HCT116 (cell line): ENCODE measurements around the gene GPR75. TPM values are rescaled to one million over a fixed set of nuclear protein-coding genes. Genes with fewer than 3 reads are reported as not detected.

ENCODE experiments used
- ATAC-seq: fragments of 200-7000 bp; cut with Tn5 transposase; 2 replicates; pipeline ENCODE4 v1.9.1; 2020; ENCODE audit warnings: mild to moderate bottlenecking, moderate library complexity
- BruUV-seq: library from RNA; stranded (reverse); fragments of 400-500 nt; replicated peaks from 2 replicates; lab custom pipeline; 2021; lab: Mats Ljungman, UMichigan
- CTCF ChIA-PET: fragments of 300-600 bp; sonication (Branson Sonifier 250); formaldehyde crosslinking; loops from one replicate; lab custom pipeline; 2021; ENCODE audit warnings: antibody characterized with exemption; lab: Charles Lee
- POLR2A ChIA-PET: fragments of 300-600, 350-600 bp; sonication (Branson Sonifier 250); formaldehyde crosslinking; loops from one replicate; lab custom pipeline; 2021; ENCODE audit warnings: antibody characterized with exemption; lab: Charles Lee
- RAD21 ChIA-PET, 2 experiments: fragments of 300-600 bp; sonication (Branson Sonifier 250); formaldehyde crosslinking; loops; one replicate each; lab custom pipeline; 2023; ENCODE audit warnings: low total read pairs in 2 of 2; ENCODE audit not compliant: uncharacterized antibody in 2 of 2, unreplicated experiment in 2 of 2, low non-redundant PET in 1 of 2; lab: Charles Lee
- DNase-seq: peaks from one replicate; pipeline ENCODE4 v3.0.0-alpha.2; 2010; ENCODE audit warnings: low read depth, low spot score
- H2AFZ ChIP-seq: fragments of 200-600 bp; shearing (Covaris generic), sonication (generic); 2 replicates; pipeline ENCODE4 v1.6.1; 2017; ENCODE audit warnings: low read depth, mixed run types, mixed read lengths, antibody characterized with exemption, low read length; ENCODE audit not compliant: poor library complexity, severe bottlenecking
- H3K27ac ChIP-seq: 2 replicates; pipeline ENCODE4 v1.5.1; 2012; ENCODE audit warnings: low read depth, low read length
- H3K27me3 ChIP-seq: fragments of 200-600 bp; sonication (generic); 2 replicates; pipeline ENCODE4 v1.6.1; 2016; ENCODE audit warnings: mixed run types, low read length, mixed read lengths; ENCODE audit not compliant: insufficient read depth
- H3K36me3 ChIP-seq, 2 experiments: fragments of 200-500 bp in 1 of 2; fragments of 200-600 bp in 1 of 2; sonication (Bioruptor generic) in 1 of 2; sonication (generic) in 1 of 2; 2 replicates each; pipeline versions ENCODE4 v1.5.1 to v1.6.1; 2014 to 2016; ENCODE audit warnings: low read length in 2 of 2, inconsistent platforms in 1 of 2, mixed read lengths in 1 of 2, mixed run types in 1 of 2; ENCODE audit not compliant: insufficient read depth in 2 of 2, control insufficient read depth in 1 of 2
- H3K4me1 ChIP-seq, 2 experiments: fragments of 200-600 bp in 1 of 2; sonication (generic) in 1 of 2; 2 replicates each; pipeline versions ENCODE4 v1.5.1 to v1.6.1; 2012 to 2017; ENCODE audit warnings: low read length in 2 of 2, inconsistent platforms in 1 of 2, mild to moderate bottlenecking in 1 of 2, mixed read lengths in 1 of 2, mixed run types in 1 of 2, moderate library complexity in 1 of 2; ENCODE audit not compliant: insufficient read depth in 2 of 2, control insufficient read depth in 1 of 2
- H3K4me2 ChIP-seq: fragments of 200-600 bp; sonication (generic); 2 replicates; pipeline ENCODE4 v1.6.1; 2017; ENCODE audit warnings: mixed run types, low read length, mixed read lengths
- H3K4me3 ChIP-seq, 2 experiments: fragments of 200-600 bp in 1 of 2; sonication (generic) in 1 of 2; replicated peaks in 1 of 2; 2 replicates each; pipeline ENCODE4 v1.5.1; 2011 to 2016; ENCODE audit warnings: low read length in 2 of 2, control low read depth in 1 of 2, low read depth in 1 of 2, mild to moderate bottlenecking in 1 of 2, mixed read lengths in 1 of 2, mixed run types in 1 of 2
- H3K79me2 ChIP-seq: fragments of 200-600 bp; sonication (generic); 2 replicates; pipeline ENCODE4 v1.6.1; 2017; ENCODE audit warnings: mild to moderate bottlenecking, mixed run types, low read length, moderate library complexity, mixed read lengths; ENCODE audit not compliant: insufficient read depth
- H3K9ac ChIP-seq: fragments of 200-600 bp; sonication (generic); 2 replicates; pipeline ENCODE4 v1.6.1; 2016; ENCODE audit warnings: low read length, mixed read lengths
- H3K9me2 ChIP-seq: fragments of 200-600 bp; sonication (generic), shearing (Covaris generic); 2 replicates; pipeline ENCODE4 v1.6.1; 2017; ENCODE audit warnings: mixed run types, mild to moderate bottlenecking, moderate library complexity; ENCODE audit not compliant: insufficient read depth
- H3K9me3 ChIP-seq, 2 experiments: fragments of 200-500 bp in 1 of 2; fragments of 200-600 bp in 1 of 2; sonication (Bioruptor generic) in 1 of 2; sonication (generic) in 1 of 2; 2 replicates each; pipeline ENCODE4 v1.6.1; 2014 to 2017; ENCODE audit warnings: low read length in 2 of 2, mixed read lengths in 2 of 2, inconsistent platforms in 1 of 2, low read depth in 1 of 2, mild to moderate bottlenecking in 1 of 2, mixed run types in 1 of 2, moderate library complexity in 1 of 2; ENCODE audit not compliant: control insufficient read depth in 1 of 2, insufficient read depth in 1 of 2
- H4K20me1 ChIP-seq: fragments of 200-600 bp; sonication (generic), shearing (Covaris generic); 2 replicates; pipeline ENCODE4 v1.6.1; 2017; ENCODE audit warnings: mixed run types, mild to moderate bottlenecking, moderate library complexity; ENCODE audit not compliant: insufficient read depth
- JUND ChIP-seq: IDR thresholded peaks from 2 replicates; pipeline ENCODE4 v1.6.1; 2012
- POLR2AphosphoS5 ChIP-seq: IDR thresholded peaks from 2 replicates; pipeline ENCODE4 v1.6.1; 2011; ENCODE audit warnings: mild to moderate bottlenecking, low read depth, low read length, moderate library complexity
- SIN3A ChIP-seq: IDR thresholded peaks from 2 replicates; pipeline ENCODE4 v1.6.1; 2012; ENCODE audit warnings: low read depth
- ZBTB33 ChIP-seq: IDR thresholded peaks from 2 replicates; pipeline ENCODE4 v1.6.1; 2011; ENCODE audit warnings: mild to moderate bottlenecking, low read length, moderate library complexity; ENCODE audit not compliant: insufficient replicate concordance; ENCODE audit errors: extremely low read depth
- intact Hi-C: fragments of 100-400 bp; cut with micrococcal nuclease; formaldehyde crosslinking; loops from 2 replicates; pipeline ENCODE4 v1.10.0; 2022
- total RNA-seq: library from RNA; stranded (reverse); gene quantifications from one replicate; pipeline ENCODE4 v1.2.1, GENCODE V29; 2021; ENCODE audit not compliant: unreplicated experiment
- TF ChIP-seq, protein P1 (sequence below), 3 experiments: fragments of 200-600 bp in 1 of 3; sonication (generic) in 1 of 3; IDR thresholded peaks in 2 of 3; conservative IDR thresholded peaks in 1 of 3; 2 replicates each; pipeline ENCODE4 v1.5.1; 2012 to 2017; ENCODE audit warnings: low read depth in 2 of 3, low read length in 2 of 3, antibody characterized with exemption in 1 of 3, borderline replicate concordance in 1 of 3, control low read depth in 1 of 3, mild to moderate bottlenecking in 1 of 3, mixed read lengths in 1 of 3, mixed run types in 1 of 3, moderate library complexity in 1 of 3; ENCODE audit not compliant: insufficient read depth in 1 of 3

Gene GPR75
- total RNA-seq, 1 experiment from 2014 or later: 1.2 TPM

- intact Hi-C loops: no loop called here
- DNase-seq: no peak
- Histone ChIP-seq H2AFZ (no peak overlapping the region), H4K20me1 (no peaks in the 10 kb centered on the region), H3K9ac (no peak overlapping the region), H3K9me3 (no peaks in the 10 kb centered on the region), H3K4me1 (no peaks in the 10 kb centered on the region), H3K4me2 (no peak overlapping the region), H3K79me2 (no peaks in the 10 kb centered on the region), H3K9me2 (no peaks in the 10 kb centered on the region), H3K36me3 (peaks cover 24 to 38% of the 10 kb centered on the region in 2 experiments), H3K27me3 (no peaks in the 10 kb centered on the region), H3K4me3 (no peak overlapping the region)
- POLR2A ChIA-PET: no interaction called here
- RAD21 ChIA-PET: no interaction called here
- no peak for ATAC-seq
- CTCF ChIA-PET: no interaction called here
- TF ChIP-seq, protein P1, sequence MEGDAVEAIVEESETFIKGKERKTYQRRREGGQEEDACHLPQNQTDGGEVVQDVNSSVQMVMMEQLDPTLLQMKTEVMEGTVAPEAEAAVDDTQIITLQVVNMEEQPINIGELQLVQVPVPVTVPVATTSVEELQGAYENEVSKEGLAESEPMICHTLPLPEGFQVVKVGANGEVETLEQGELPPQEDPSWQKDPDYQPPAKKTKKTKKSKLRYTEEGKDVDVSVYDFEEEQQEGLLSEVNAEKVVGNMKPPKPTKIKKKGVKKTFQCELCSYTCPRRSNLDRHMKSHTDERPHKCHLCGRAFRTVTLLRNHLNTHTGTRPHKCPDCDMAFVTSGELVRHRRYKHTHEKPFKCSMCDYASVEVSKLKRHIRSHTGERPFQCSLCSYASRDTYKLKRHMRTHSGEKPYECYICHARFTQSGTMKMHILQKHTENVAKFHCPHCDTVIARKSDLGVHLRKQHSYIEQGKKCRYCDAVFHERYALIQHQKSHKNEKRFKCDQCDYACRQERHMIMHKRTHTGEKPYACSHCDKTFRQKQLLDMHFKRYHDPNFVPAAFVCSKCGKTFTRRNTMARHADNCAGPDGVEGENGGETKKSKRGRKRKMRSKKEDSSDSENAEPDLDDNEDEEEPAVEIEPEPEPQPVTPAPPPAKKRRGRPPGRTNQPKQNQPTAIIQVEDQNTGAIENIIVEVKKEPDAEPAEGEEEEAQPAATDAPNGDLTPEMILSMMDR (IDR thresholded peaks at IDR 0.05 in 2 of 3, conservative IDR thresholded peaks at IDR 0.05 in 1 of 3; ENCODE audit: borderline replicate concordance in 1 of 3, insufficient read depth in 1 of 3, low read depth in 2 of 3, low read length in 2 of 3): no peak
- TF ChIP-seq POLR2AphosphoS5: no peak
- no peak for TF ChIP-seq ZBTB33
- TF ChIP-seq JUND: no peak
- TF ChIP-seq SIN3A: no peak
- TF ChIP-seq, all 23 proteins: peak for 0
- H3K27ac ChIP-seq: no peak overlapping the region
- no TSS peak for BruUV-seq
Observed at GRCh38 chr2:53901192-53901591, 41.4 kb upstream of the GPR75 start.
